HG02852 (cell line): Measurements from ENCODE around the gene TRABD2A.
"Not testable (repeated sequence)": the region's sequence is repeated elsewhere in the genome, so short reads cannot be mapped to it uniquely, and the experiment has no call there.

Experiments
- ATAC-seq: cut with Tn5 transposase; IDR thresholded peaks from one replicate; pipeline ENCODE4 v1.9.1; 2021; ENCODE audit warnings: mild to moderate bottlenecking, moderate library complexity; ENCODE audit not compliant: unreplicated experiment

TRABD2A gene, protein sequence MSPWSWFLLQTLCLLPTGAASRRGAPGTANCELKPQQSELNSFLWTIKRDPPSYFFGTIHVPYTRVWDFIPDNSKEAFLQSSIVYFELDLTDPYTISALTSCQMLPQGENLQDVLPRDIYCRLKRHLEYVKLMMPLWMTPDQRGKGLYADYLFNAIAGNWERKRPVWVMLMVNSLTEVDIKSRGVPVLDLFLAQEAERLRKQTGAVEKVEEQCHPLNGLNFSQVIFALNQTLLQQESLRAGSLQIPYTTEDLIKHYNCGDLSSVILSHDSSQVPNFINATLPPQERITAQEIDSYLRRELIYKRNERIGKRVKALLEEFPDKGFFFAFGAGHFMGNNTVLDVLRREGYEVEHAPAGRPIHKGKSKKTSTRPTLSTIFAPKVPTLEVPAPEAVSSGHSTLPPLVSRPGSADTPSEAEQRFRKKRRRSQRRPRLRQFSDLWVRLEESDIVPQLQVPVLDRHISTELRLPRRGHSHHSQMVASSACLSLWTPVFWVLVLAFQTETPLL

DNA sequence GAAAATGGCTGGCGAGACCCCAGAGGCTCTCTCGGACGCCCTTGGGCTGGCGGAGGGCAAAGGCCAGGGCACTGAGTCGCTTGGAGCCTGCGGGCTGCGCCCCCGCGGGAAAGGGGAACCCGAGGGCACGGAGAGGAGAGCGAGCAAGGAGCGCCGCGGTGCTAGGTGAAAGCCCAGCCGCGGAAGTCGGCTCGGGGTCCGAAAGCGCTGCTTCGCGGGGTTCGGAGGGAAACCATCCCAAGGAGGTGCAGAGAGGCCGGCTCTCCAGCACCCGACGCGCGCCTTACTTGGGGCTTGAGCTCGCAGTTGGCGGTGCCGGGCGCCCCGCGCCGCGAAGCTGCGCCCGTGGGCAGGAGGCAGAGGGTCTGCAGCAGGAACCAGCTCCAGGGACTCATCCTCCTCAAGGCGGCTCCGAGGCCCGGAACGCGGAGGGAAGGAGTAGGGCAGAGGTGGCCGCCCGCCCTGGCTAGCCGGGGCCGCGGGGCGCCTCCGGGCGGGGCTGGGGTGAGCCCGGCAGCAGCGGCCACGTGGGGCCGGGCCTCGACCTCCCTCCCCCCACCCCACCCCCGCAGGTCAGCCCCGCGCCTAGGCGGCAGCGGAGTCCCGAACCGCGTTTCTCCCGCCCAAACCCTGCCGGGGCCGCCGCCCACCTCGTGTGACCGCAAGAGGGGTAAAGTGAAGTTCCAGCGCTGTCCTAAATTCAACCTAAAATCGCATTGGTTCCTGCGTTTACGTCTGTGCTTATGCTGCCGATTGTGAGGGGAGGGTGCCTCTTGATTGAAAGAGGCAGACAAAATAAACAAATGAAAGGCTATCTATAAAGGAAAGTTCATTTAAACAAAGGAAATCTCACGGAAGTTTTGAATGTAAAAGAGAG is at the start of gene TRABD2A:
TSS of gene TRABD2A (minus strand) at position 440 of the 877 bp plus-strand sequence. CDS start at position 395, 45 bp downstream.
- ATAC-seq: no peak

DNA sequence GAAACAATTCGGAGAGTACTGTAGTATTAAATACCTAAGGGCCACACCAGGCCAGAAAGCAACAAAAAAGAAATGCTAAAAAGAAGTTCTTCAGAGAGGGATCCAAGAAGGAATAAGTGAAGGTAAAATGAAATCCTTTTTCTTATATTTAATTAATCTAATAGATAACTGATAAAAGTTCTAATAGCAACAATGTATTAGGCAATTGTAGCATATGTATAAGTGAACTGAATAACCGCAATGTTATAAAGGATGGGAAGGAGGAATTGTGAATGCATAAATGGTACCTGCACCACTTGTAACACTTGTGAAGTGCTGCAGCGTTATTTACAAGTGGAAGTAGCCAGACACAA is 46.4 kb upstream of the TRABD2A start:
- ATAC-seq: no peak

DNA sequence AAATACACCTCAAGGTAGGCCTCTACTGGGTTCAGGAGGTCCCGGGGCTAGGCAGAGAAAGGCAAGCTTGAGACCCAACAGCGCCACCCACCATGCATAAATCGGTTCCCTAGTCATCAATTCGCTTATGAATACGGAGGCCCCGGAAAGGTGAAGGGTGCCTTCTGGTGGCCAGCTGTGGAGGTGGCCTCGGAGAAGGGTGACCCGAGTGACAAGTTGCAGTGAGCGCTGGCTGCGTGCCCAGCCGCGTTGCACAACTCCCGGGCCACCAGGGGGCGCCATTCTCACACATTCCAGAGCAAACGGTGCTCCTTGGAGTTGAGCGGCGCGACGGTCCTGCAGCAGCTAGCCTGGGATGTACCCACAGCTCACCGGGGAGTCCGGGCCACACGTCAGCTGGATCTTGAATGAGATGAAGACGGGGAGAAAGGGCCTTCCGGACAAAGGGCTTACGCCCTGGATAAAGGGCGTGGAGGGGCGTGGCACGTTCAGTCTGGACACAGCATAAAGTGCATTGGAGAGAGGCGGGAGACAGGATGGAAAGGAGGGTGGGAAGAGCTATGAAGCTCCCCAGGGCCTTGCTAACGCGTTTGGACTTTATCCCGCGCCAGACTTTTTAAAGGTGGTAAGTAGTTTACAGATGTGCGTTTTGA is 45.0 kb upstream of the TRABD2A start:
- peak; percentile 77 for ATAC-seq

DNA sequence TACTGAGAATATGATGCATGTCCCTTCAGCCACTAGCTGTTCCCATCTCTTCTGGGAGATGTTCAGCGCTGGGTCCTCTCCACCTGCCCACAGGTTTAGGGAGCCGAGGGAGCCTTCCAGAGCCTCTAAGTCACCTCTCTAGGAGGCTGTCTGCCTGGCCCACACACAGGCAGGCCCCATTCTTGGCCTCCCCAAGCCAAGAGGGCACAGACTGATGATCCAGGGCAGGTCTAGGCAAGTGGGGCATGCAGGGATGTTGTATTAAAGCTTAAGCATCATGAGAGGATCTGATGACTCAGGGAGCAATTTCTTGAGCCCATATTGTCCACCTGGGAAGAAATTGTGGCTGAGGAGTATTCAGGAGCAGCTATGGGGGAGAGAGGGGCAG is 44.4 kb upstream of the TRABD2A start:
- ATAC-seq: no peak

DNA sequence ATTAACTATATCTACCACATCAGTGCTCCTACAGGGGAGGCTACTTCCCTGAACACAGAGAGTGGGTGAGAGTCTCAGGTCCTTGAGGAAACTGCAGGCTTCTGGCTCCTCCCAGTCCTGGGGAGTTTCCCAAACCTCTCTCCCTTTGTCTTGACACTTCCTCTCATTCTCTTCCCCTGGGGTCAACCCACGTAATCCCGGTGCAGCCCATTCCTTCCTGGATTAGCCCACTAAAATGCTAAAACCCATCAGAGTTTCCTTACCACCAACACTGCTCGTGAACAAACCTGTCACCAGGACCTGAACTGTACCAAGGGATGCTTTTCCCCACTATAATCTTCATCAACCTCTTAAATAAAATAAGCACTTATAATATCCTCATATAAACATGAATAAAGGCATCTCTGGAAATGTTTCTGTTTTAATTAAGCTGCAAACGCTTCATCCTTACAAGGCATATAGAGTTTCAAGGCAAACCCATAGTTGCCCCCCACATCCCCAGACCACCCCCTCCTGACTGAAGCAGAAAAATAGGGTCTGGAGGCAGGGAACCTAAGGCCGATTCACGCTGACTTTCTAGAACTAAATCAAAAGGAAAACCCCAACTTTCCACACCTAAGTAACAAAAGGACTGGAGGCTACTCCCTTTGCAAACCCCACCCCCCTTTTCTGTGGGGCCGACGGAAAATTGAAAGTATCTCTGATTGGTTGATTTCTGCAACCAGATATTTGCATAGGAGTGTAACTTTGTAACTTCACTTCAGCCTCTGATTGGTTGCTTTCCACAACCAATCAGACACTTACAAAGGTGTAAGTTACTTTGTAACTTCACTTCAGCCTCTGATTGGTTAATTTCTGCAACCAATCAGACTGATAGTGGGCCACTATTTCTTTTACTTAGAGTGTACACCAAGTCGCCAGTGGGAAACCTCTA is 43.6 kb upstream of the TRABD2A start:
- peak; percentile 25 for ATAC-seq

DNA sequence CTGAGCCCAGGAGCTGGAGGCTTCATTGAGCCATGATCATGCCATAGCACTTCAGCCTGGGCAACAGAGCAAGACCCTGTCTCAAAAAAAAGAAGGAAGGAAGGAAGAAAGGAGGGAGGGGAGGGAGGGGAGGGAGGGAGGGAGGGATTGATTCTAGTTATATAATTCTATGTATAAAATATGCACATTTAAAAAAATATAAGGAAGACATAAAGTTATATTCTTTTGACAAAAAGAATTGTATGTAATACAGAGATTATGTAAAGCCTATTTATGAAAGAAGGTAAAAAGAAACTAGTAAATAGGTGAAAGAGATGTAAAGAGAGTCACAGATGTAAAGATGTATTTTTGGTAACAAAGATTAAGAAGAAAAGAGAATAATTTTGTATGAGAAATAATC is 42.1 kb upstream of the TRABD2A start:
- no peak for ATAC-seq

DNA sequence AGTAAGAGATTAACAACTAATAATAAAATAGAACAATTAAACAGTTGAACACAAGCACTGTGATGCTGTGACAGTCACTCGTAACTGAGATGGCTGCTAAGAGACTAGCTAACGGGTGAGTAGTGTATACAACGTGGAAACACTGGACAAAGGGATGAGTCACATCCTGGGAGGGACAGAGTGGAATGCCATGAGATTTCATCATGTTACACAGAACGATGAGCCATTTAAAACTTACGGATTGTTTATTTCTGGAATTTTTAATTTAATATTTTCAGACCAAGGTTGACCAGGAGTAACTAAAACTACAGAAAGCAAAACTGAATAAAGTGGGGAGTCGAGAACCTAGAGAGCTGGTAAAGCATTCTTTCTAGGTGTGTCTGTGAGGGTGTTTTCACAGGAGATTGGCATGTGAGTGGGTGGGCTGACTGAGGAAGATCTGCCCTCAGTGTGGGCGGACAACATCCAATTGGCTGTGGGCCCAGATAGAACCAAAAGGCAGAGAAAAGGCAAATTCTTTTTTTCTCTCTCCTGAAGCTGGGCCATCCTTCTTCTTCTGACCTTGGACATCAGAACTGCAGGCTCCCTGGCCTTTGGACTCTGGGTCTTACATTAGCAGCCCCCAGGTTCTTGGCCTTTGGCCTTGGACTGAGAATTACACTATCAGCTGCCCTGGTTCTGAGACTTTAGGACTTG is 39.1 kb upstream of the TRABD2A start:
- peak; percentile 48 for ATAC-seq

DNA sequence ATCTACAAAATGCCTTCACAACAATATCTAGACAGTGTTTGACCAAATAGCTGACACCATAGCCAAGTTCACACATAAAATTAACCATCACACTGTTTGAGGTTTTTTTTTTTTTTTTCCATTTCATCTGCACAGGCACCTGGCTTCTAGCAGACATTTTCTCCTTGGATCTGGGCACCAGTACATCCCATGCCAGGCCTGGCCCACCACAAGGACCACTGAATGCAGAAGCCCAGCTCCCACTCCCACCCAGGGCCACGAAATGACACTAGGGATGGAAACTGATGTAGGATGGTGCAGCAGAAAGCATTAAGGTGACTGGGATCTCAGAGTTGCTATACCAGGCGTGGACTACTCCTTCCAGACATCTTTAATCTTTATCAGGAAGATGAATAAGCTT is 37.5 kb upstream of the TRABD2A start:
- ATAC-seq: no peak

DNA sequence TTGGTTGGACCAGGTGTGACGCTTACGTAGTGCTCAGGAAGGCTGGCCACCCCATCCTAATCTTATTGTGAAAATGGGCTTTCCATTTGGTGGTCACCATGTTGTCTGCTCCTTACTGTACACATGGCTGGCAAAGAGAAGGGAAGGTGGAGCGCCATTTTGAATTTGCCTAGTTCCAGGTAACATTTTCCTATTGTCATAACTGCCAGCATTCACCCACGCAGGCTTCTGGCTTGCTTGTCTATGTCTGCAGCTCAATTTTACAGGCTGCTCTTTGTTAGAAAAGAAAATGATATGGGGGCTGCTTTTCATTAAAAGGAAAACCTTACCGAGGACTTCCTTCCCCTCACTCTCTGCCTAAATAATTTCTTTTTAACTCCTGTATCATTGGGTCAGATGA is 36.9 kb upstream of the TRABD2A start:
- not testable (repeated sequence) for ATAC-seq

DNA sequence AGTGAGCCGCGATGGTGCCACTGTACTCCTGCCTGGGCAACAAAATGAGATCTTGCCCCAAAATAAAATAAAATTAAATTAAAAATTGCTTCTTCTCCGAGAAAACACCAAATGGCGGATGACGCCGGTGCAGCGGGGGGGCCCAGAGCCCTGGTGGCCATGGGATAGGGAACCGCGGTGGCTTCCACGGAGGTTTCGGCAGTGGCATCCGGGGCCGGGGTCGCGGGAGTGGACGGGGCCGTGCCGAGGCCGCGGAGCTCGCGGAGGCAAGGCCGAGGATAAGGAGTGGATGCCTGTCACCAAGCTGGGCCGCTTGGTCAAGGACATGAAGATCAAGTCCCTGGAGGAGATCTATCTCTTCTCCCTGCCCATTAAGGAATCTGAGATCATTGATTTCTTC is 34.8 kb upstream of the TRABD2A start:
- not testable (repeated sequence) for ATAC-seq

DNA sequence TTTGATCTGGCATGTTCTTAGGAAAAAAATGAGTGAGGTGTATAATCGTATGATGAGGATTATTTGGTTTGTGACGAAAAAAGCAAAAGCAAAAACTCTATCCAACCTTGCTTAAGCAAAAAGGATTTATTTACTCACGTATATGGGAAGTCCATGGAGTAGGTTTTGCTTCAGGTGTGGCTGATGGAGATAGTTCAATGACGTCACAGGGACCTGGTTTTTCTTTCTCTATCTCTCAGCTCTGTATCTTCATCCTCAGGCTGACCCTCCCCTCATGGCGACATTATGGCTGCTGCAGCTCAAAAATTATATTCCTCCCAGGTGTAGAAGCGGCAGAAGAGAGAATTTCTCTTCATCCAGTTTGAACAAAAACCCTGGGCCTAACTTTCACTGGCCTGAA is 33.5 kb upstream of the TRABD2A start:
- ATAC-seq: no peak

DNA sequence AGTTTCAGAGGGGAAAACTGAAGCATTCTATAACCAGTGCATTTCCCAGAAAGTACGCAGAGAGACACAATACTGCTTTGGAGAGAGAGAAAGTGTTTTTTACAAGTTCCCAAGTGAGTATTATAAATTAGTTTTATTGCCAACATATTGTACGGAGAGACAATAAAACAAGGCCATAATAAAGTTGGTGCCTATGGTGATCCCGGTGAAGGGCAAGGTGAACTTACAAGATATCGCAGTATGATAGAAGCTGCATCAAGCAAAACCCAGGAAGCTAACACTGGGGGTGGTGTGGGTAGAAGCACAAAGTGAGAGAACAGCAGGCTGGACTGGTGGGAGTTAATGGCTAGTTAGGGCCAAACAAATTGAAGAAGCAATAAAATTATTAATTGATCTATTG is 32.1 kb upstream of the TRABD2A start:
- no peak for ATAC-seq

DNA sequence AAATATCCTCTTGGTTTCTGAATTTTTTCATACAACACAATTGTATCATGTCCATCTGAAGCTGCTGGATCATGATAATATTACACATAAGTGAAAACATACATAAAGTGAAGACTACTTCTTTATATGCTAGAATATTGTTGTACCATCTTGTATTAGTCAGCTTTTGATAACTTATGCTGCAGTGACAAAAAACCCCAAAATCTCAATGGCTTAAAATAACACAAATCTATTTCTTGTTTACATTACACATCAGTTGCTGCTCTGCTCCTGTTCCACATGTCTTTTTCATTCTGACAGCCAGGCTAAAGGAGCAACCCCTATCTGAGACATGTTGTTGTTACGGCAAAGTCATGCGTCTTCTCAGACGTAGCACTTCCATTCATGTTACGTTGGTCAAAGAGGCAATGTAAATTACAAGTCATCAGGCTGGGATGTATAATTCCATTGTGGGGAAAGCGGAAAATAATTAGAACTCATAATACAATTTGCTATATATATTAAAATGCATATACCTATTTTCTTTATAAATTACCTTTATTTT is 30.3 kb upstream of the TRABD2A start:
- no peak for ATAC-seq

DNA sequence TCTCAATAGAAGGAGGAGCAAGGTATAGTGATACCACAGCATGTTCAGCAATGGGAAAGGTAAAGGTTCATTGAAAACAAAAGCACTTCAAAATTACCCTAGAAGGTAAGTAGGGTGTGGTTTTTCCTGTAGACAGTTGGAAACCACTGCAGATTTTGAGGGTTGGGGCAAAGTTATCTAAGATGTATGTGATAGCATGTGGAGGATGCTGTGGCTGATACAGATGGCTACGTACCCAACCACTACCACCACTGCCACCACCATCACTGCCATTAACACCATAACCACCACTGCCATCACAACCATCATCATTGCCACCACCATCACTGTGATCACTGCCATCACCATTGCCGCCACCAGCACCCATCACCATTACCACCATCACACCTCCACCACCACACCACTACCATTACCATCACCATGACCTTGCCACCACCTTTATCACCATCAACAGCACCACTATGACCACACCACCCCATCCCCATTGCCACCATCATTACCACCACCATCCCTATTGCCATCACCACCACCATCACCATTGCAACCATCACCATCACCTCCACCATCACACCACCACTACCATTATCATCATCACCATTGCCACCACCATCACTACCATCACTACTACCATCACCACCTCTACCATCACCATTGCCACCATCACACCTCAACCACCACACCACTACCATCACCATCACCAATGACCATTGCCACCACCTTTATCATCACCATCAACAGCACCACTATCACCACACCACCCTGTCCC is 28.2 kb upstream of the TRABD2A start:
- ATAC-seq: no peak

DNA sequence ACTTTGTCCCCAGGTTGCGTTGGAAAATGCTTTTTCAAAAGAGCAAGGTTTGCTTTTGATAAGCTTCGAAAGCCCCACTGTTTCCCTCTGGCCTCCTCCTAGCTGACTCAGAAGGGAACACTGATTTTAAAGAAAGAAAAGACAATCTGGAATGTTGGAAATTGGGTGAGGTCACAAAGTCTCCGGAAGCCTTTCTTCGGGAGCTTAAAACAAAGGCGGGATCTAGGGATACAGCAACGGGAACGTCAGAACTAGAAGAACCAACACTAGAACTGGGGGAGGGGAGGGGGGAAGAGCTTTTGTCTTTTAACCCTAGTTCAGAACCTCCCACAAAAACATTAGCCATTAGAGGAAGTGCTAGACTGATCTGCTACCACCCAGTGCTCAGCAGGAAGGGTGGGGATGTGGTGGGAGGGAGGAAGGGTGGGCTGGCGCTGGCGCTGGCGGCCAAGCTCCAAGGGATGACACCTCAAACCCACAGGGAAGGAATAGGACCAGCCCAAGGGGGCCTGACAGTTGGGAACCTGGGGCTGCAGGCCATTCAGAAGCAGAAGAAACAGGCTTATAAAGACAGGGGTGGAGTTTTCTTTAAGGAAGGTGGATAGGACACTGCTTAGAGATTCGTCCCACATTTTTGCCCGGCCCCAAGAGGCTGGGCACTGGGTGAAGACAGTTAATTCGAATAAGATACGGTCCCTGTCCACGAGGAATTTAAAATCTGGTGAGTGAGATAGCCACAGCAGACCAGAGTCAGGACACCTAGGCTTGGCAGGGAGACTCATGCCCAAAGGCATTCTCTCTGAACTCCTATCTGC is 26.2 kb upstream of the TRABD2A start:
- peak; percentile 24 for ATAC-seq

DNA sequence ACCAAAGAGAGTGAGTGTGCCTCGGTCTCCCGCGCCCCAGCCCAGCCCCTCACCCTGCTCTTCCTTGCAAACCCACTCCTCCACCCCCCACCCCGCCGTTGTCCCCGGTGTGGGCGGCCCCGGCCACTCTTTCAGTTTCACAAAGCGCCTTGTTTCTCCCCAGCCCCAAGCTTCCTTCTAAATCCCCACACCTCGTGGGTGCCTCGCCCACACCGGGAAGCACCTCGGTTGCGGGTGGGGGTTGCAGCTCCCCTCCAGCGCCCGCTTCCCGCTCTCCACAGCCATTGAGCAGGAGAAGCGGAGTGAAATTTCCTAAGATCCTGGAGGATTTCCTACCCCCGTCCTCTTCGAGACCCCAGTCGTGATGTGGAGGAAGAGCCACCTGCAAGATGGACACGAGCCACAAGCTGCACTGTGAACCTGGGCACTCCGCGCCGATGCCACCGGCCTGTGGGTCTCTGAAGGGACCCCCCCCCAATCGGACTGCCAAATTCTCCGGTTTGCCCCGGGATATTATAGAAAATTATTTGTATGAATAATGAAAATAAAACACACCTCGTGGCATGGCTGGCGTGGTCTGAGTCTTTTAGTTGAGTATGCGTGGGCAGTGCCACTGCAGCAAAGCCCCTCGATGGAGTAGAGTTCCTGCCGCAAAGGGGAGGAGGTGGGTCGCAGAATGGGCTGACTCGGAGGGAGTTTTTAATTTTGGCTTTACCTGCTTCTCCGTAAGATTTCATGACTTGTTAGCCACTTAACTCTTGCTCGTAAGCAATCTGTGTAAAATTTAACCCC is 25.4 kb upstream of the TRABD2A start:
- peak; percentile 41 for ATAC-seq
